HEK293 (cell line): Measurements from ENCODE around the gene NPIPB2.

Experiments used
- ELK4 ChIP-seq: IDR thresholded peaks from 2 replicates; pipeline ENCODE4 v1.6.1; 2011; ENCODE audit warnings: mild to moderate bottlenecking, low read depth, low read length, borderline replicate concordance
- ZNF292 ChIP-seq: fragments of 450-650 bp; formaldehyde crosslinking; IDR thresholded peaks from 2 replicates; pipeline ENCODE4 v1.5.1; 2016; ENCODE audit warnings: low read depth, missing biosample characterization, missing genetic modification characterization, borderline replicate concordance
- ZNF639 ChIP-seq: fragments of 450-650 bp; formaldehyde crosslinking; IDR thresholded peaks from 2 replicates; pipeline ENCODE4 v1.5.1; 2016; ENCODE audit warnings: missing biosample characterization, missing genetic modification characterization
- TF ChIP-seq, protein P1 (sequence below): fragments of 450-650 bp; formaldehyde crosslinking; IDR thresholded peaks from 2 replicates; pipeline ENCODE4 v1.5.1; 2016; ENCODE audit warnings: missing biosample characterization, missing genetic modification characterization

DNA sequence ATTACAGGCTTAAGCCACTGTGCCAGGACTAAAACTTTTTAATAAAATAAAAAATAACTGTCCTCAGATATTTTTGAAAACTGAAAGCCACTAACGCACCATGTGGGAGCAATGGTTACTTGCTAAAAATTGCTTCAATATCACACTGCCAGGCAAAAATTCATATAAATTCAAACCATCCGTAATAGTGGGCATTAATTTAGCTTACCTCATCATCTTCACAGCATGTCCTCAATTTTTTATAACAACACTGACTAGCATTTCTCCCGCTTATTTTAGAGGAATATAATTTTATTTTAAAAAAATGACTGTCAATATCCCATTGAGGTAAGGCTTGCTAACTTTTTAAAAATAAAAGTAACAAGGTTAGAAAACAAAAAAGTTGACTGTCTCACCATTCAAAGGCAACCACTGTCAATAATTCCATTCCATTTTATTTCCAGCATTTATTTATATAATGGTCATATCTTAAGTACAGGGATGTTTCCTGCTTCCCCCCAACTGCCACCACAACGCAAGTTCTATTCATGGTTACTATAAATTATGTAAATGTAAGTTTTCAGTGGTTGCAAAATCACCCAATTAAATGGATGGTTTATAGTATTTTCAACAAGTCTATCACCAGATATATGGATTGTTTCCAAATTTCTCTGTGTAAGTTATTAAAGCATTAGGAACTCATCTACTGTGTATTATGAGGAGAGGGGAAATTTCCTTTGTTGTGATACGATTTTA is 51.4 kb downstream of the NPIPB2 start:
- TF ChIP-seq ZNF292 (no peak), ZNF639 (tag by site-specific recombination) (no peak), ELK4 (no peak)
- TF ChIP-seq, protein P1, sequence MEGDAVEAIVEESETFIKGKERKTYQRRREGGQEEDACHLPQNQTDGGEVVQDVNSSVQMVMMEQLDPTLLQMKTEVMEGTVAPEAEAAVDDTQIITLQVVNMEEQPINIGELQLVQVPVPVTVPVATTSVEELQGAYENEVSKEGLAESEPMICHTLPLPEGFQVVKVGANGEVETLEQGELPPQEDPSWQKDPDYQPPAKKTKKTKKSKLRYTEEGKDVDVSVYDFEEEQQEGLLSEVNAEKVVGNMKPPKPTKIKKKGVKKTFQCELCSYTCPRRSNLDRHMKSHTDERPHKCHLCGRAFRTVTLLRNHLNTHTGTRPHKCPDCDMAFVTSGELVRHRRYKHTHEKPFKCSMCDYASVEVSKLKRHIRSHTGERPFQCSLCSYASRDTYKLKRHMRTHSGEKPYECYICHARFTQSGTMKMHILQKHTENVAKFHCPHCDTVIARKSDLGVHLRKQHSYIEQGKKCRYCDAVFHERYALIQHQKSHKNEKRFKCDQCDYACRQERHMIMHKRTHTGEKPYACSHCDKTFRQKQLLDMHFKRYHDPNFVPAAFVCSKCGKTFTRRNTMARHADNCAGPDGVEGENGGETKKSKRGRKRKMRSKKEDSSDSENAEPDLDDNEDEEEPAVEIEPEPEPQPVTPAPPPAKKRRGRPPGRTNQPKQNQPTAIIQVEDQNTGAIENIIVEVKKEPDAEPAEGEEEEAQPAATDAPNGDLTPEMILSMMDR: no peak
